ENCODE results near the gene PEX11G. TPM values are rescaled to one million over a fixed set of nuclear protein-coding genes. Genes with fewer than 3 reads are reported as not detected.

Gene PEX11G
- total RNA-seq, 2 experiments from 2014 or later = not detected

DNA sequence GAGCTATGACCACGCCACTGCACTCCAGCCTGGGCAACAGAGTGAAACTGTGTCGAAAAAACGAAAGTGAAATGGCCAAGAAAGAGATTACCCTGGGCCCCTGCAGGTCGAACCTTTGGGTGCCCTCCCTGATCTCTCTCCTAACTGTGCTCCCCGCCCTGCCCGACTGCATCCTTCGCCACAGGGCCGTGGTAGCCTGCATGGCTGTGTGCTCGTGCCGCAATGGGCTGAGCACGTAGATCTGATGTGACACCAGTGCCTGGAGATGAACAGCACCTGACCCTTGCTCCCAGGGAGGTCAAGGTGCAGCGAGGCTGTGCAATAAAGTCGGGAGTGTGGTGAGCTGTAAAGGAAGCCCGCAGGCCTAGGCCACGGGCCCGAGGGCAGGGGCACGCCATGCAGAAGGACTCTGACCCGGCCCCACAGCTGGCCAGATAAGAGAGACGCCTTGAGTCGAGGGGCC lies 60.2 kb downstream of the PEX11G start:
- H3K27me3 Mint-ChIP-seq = no peaks in the 10 kb centered on the region
- peak overlapping the region; percentile 73 for H3K27ac Mint-ChIP-seq
- Histone ChIP-seq H3K36me3 (ENCODE audit: insufficient read depth, low read length) (peaks cover 71% of the 10 kb centered on the region), H3K27me3 (ENCODE audit: control insufficient read depth in 1 of 2, insufficient read depth in 2 of 2, low read length in 2 of 2) (no peaks in the 10 kb centered on the region), H3K9me3 (ENCODE audit: control insufficient read depth in 1 of 2, insufficient read depth in 1 of 2, low read length in 2 of 2) (no peaks in the 10 kb centered on the region), H3K4me1 (ENCODE audit: insufficient read depth, low read length) (peaks cover 26% of the 10 kb centered on the region), H3K27ac (ENCODE audit: low read depth in 1 of 2, low read length in 2 of 2) (no peak overlapping the region), H3K4me3 (ENCODE audit: low read length) (no peak overlapping the region)
- no peak for ATAC-seq (ENCODE audit: poor library complexity)
- H3K4me3 Mint-ChIP-seq = no peak overlapping the region
- peak in 2 of 14 experiments; percentile 14 to 23 for DNase-seq
- POLR2A ChIA-PET = no interaction called here
- no peaks in the 10 kb centered on the region for H3K9me3 Mint-ChIP-seq
- intact Hi-C loops (cut with DNase I, micrococcal nuclease) = no loop called here
- H3K4me1 Mint-ChIP-seq (ENCODE audit: low read depth) = peaks cover 12% of the 10 kb centered on the region
- TF ChIP-seq, protein P1, sequence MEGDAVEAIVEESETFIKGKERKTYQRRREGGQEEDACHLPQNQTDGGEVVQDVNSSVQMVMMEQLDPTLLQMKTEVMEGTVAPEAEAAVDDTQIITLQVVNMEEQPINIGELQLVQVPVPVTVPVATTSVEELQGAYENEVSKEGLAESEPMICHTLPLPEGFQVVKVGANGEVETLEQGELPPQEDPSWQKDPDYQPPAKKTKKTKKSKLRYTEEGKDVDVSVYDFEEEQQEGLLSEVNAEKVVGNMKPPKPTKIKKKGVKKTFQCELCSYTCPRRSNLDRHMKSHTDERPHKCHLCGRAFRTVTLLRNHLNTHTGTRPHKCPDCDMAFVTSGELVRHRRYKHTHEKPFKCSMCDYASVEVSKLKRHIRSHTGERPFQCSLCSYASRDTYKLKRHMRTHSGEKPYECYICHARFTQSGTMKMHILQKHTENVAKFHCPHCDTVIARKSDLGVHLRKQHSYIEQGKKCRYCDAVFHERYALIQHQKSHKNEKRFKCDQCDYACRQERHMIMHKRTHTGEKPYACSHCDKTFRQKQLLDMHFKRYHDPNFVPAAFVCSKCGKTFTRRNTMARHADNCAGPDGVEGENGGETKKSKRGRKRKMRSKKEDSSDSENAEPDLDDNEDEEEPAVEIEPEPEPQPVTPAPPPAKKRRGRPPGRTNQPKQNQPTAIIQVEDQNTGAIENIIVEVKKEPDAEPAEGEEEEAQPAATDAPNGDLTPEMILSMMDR (IDR thresholded peaks at IDR 0.05) = no peak
- CTCF ChIA-PET = interaction anchor here (1.1 kb wide), 1 partner anchor 62 kb away, joined by 3 read pairs; no protein-coding TSS in a partner anchor
- H3K36me3 Mint-ChIP-seq (ENCODE audit: low read depth) = peaks cover 71% of the 10 kb centered on the region

DNA sequence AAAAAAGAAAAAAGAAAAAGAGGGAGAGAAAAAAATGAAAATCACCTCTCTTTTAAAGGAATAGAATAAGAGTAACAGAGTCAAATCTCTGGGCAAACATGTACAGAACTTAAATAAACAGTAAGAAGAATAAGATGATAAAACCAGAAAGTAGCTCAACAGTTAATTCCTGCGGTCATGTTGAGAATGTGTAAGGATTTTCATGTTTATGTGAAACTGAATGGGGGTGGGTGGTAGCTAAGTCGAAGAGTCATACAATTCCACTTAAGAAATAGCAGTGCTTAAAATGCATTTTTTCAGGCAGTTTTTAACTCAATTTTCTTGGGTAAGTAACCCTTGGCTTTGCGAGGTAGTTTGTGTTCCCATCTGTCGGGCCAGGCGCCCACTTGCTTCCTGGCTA lies 60.9 kb downstream of the PEX11G start:
- H3K36me3 ChIP-seq (ENCODE audit: insufficient read depth, low read length) = peaks cover 75% of the 10 kb centered on the region
- H3K9me3 Mint-ChIP-seq = no peaks in the 10 kb centered on the region

DNA sequence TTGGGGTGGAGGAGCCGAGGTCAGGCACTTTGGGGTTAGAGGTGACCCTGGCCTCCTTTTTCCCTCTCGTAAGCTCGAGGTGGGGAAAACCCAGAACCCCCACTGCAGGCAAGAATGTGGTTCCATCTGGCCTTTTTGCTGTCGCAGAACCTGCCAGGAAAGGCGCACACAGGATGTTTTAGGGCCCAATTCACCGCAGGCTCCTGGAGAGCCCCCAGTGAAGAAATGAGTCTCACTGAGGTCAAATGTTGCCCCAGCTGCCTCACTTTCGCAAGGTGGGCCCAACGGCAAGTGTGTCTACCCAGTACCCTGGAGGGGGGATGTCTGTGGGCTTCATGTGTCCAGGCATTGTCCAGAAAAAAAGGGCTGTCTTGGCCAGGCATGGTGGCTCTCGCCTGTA lies 61.8 kb downstream of the PEX11G start:
- POLR2A ChIA-PET = no interaction called here
- Mint-ChIP-seq H3K36me3 (ENCODE audit: low read depth) (peaks cover 80% of the 10 kb centered on the region), H3K4me3 (no peak overlapping the region), H3K9me3 (no peaks in the 10 kb centered on the region), H3K27me3 (no peaks in the 10 kb centered on the region), H3K4me1 (ENCODE audit: low read depth) (peaks cover 17% of the 10 kb centered on the region), H3K27ac (peak overlapping the region; percentile 83)
- intact Hi-C loops (cut with DNase I, micrococcal nuclease) = no loop called here
- DNase-seq = peak in 6 of 14 experiments; percentile 1 to 71 (median 30)
- Histone ChIP-seq H3K27me3 (ENCODE audit: control insufficient read depth in 1 of 2, insufficient read depth in 2 of 2, low read length in 2 of 2) (no peaks in the 10 kb centered on the region), H3K36me3 (ENCODE audit: insufficient read depth, low read length) (peaks cover 73% of the 10 kb centered on the region), H3K4me3 (ENCODE audit: low read length) (no peak overlapping the region), H3K4me1 (ENCODE audit: insufficient read depth, low read length) (peaks cover 26% of the 10 kb centered on the region), H3K27ac (ENCODE audit: low read depth in 1 of 2, low read length in 2 of 2) (no peak overlapping the region), H3K9me3 (ENCODE audit: control insufficient read depth in 1 of 2, insufficient read depth in 1 of 2, low read length in 2 of 2) (no peaks in the 10 kb centered on the region)
- CTCF ChIA-PET = no interaction called here
- TF ChIP-seq, protein P1 (IDR thresholded peaks at IDR 0.05) = no peak
- peak; percentile 60 for ATAC-seq (ENCODE audit: poor library complexity)

More for the DNA sequence above, 60.9 kb downstream of the PEX11G start:
- Mint-ChIP-seq H3K4me3 (no peak overlapping the region), H3K36me3 (ENCODE audit: low read depth) (peaks cover 75% of the 10 kb centered on the region), H3K27me3 (no peaks in the 10 kb centered on the region), H3K27ac (peak overlapping the region; percentile 73), H3K4me1 (ENCODE audit: low read depth) (peaks cover 12% of the 10 kb centered on the region)
- no peaks in the 10 kb centered on the region for H3K27me3 ChIP-seq (ENCODE audit: control insufficient read depth in 1 of 2, insufficient read depth in 2 of 2, low read length in 2 of 2)
- no peak overlapping the region for H3K27ac ChIP-seq (ENCODE audit: low read depth in 1 of 2, low read length in 2 of 2)
- no peak for DNase-seq
- intact Hi-C loops (cut with DNase I, micrococcal nuclease) = no loop called here
- TF ChIP-seq, protein P1 (IDR thresholded peaks at IDR 0.05) = no peak
- CTCF ChIA-PET = interaction anchor here (1.1 kb wide), 1 partner anchor 61 kb away, joined by 3 read pairs; no protein-coding TSS in a partner anchor
- H3K4me3 ChIP-seq (ENCODE audit: low read length) = no peak overlapping the region
- peaks cover 26% of the 10 kb centered on the region for H3K4me1 ChIP-seq (ENCODE audit: insufficient read depth, low read length)
- H3K9me3 ChIP-seq (ENCODE audit: control insufficient read depth in 1 of 2, insufficient read depth in 1 of 2, low read length in 2 of 2) = no peaks in the 10 kb centered on the region
- no peak for ATAC-seq (ENCODE audit: poor library complexity)
- POLR2A ChIA-PET = no interaction called here

Other genes starting within 250 kb of the PEX11G start
- 1 to 10 TPM; 1.8 to 3.0 TPM for gene INSR, start 194.6 kb downstream of the PEX11G start, total RNA-seq
- gene ARHGEF18, start 140.1 kb downstream of the PEX11G start, total RNA-seq = 100 to 1,000 TPM; 121 TPM
- 1 to 10 TPM; 5.1 to 5.2 TPM for gene ZNF358, start 27.1 kb upstream of the PEX11G start, total RNA-seq
- 1 to 10 TPM; 7.9 to 8.8 TPM for gene MCOLN1, start 33.6 kb upstream of the PEX11G start, total RNA-seq
- gene PNPLA6, start 46.7 kb upstream of the PEX11G start, total RNA-seq = 10 to 100 TPM; 62.0 to 70.9 TPM
- under 1 TPM; 0.16 to 0.25 TPM for gene CAMSAP3, start 106.8 kb upstream of the PEX11G start, total RNA-seq
- gene XAB2, start 140.5 kb upstream of the PEX11G start, total RNA-seq = 100 to 1,000 TPM; 118 to 121 TPM
- gene PET100, start 140.8 kb upstream of the PEX11G start, total RNA-seq = 100 to 1,000 TPM; 178 to 188 TPM
- 1 to 10 TPM; 1.9 to 2.1 TPM for gene PCP2, start 144.7 kb upstream of the PEX11G start, total RNA-seq
- 100 to 1,000 TPM; 234 to 241 TPM for gene STXBP2, start 148.1 kb upstream of the PEX11G start, total RNA-seq
- not detected for gene RETN, start 180.0 kb upstream of the PEX11G start, total RNA-seq
- gene MCEMP1, start 188.1 kb upstream of the PEX11G start, total RNA-seq = under 1 TPM in 1 of 2 experiments, not detected in 1; 0.38 TPM
- 10 to 100 TPM; 41.3 to 43.4 TPM for gene TRAPPC5, start 191.8 kb upstream of the PEX11G start, total RNA-seq
- not detected for gene FCER2, start 213.1 kb upstream of the PEX11G start, total RNA-seq
- gene CLEC4G, start 243.1 kb upstream of the PEX11G start, total RNA-seq = not detected

Measured in CD4-positive, alpha-beta T cell (primary cell).